Activated T-cell treated with anti-CD3 and anti-CD28 coated beads for 24 hours (primary cell): ENCODE results near the gene RAB25.
A peak's percentile ranks its signal among the peaks of the same experiment; 100 is the strongest.
"Not testable (repeated sequence)": the region's sequence is repeated elsewhere in the genome, so short reads cannot be mapped to it uniquely, and the experiment has no call there.

ENCODE experiments used
- DNase-seq: peaks from one replicate; pipeline ENCODE4 v3.0.0-alpha.2; 2020; ENCODE audit warnings: low read depth

RAB25 gene

GRCh38 chr1:156102633-156103511 is 41.9 kb downstream of the RAB25 start:
- DNase-seq, result no peak

GRCh38 chr1:156103521-156103947 is 42.6 kb downstream of the RAB25 start:
- DNase-seq, result no peak

DNA sequence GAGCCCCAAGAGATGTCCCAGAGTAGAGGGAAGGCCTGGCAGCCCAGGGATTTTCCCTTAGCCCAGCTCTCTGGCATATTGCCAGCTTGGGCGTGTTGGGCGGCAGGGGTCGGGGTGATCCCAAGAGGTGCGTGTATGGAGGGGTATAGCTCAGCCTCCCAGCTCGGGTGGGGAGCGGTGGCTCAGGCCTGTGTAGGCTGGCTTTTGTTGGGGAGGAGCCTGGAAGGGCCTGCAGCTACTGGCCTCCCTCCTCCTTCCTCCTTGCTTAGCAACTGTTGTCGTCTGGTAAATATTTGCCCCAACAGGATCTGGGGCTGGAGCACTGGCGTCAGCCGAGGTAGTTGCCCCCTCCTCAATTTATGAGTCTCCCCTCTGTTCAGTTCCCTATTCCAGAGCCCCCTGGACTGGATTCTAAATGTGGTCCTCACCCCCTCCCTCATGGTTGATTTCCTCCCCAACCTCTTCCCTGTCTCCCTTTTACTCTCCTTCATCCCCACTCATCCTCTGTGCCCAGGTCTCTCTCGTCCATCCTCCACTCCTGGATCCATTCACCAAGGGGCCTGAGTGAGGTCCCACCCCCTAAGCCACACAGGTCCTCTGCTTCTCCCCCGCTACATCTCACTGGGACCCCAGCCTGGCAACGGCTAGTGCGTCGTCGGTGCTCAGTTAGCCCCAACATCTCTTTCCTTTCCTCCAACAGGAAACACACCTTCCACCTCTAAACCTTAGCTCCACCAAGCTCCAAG is 43.3 kb downstream of the RAB25 start:
- DNase-seq, result no peak

DNA sequence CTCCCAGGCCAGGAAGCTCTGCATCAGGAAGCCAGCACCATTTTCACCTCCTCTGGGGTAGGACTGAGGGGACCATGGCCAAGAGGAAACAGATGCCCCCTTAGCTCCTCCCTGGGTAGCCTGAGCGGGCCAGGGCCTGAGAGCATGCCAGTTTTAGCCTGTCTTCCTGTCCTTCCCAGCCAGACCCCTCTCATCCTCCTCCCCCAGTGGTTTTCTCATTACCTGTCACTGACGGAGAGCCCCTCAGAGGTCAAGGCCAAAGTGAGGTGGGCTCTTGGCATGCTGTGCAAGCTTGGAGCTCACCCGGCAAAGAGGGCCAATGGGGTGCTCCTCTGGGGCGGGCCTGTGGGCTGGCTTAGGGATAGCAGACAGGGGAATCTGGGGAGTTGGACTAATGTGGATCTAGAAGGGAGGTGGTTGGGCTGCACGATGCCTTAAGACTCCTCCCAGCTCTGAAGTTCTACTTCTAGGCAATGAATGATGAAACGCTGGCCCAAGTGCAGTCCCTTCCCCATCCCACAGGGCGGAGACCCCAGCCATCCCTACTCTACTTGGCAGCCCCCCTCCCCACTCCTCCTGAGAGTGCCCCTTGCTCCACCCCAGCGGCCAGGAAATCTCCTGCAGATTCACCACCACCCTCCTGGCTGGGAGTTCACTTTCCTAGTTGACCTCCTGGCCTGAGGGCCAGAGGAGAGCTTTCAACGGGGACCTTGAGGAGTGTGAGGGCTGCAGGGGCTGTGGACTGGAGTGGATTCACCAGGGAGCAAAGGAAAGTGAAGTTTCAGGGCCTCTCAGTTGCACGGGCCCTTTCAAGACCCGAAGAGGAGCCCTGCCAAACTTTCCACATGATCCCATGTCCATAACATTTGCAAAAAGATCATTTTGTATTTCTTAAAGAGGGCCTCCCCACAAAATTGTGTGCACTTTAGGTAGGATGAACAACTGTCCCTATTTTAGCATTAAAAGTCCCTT is 44.2 kb downstream of the RAB25 start:
- no peak for DNase-seq

GRCh38 chr1:156106624-156107488 is 45.9 kb downstream of the RAB25 start:
- no peak for DNase-seq

GRCh38 chr1:156108057-156108456 is 47.1 kb downstream of the RAB25 start:
- DNase-seq, result no peak

GRCh38 chr1:156108664-156109241 is 47.8 kb downstream of the RAB25 start:
- no peak for DNase-seq

GRCh38 chr1:156110252-156110651 is 49.3 kb downstream of the RAB25 start:
- no peak for DNase-seq

DNA sequence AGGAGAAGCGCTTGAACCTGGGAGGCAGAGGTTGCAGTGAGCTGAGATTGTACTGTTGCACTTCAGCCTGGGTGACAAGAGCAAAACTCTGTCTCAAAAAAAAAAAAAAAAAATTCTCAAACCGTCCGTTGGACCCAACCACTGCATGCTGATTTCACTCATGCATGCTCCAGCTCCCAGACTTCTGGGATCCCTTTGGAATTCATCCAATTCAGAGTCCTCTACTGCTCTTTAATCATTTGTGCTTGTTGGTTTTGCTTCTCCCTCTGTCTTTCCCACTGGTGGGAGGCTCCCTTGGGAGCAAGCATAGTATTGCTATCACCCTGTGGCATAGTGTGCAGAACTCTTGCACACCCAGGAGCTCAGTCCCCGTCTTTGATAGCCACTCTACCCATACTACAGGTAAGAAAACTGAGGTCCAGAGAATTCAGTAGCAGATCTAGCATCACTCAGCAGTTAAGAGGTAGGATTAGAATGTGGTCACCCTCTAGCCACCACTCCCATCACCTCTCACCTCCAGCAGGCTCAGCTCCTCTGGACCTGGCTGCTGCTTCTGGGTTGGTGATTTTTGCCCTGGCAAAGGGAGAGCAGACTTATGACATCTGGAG is 50.5 kb downstream of the RAB25 start:
- DNase-seq, result no peak

DNA sequence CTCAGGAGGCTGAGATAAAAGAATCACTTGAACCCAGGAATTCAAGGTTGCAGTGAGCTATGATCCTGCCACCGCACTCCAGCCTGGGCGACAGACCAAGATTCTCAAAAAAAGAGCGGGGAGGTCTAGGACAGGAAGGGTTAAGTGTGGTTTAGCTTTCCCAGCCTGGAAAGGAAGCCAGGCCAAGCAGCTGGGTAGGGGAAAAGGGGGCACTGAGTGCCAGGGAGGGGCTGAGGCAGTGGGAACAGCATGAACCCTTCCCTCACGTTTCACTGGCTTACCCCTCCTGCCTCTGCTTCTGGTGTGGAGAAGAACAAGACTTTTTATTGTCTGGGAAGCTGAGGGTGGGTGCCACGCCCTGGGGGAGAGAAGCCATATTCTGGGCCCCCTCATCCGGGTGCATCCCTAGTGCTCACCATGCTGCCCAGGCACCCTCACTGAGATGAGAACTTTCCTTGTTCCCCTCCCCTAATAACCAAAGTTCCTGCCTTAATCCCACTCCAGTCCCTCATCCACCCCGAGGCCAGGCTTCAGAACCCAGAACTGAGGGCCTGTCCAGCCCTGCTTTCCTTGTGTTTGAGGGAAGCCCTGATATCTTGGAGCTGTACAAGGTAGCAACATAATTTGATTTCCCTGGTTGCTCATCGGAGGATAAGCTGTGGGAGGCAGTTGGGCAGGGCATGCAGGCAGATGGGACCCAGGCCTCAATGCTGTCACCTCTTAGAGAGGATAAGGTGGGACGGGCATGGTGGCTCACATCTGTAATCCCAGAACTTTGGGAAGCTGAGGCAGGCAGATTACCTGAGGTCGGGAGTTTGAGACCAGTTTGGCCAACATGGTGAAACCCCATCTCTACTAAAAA is 51.5 kb downstream of the RAB25 start:
- DNase-seq, result no peak

- no peak for DNase-seq
Measured at GRCh38 chr1:156113282-156113950, 52.5 kb downstream of the RAB25 start.

GRCh38 chr1:156114101-156114918 is 53.4 kb downstream of the RAB25 start, which contains the start of gene LMNA:
LMNA (plus strand) TSS chr1:156114711; CDS start chr1:156114919, 208 bp downstream.
- DNase-seq, result peak; percentile 66

DNA sequence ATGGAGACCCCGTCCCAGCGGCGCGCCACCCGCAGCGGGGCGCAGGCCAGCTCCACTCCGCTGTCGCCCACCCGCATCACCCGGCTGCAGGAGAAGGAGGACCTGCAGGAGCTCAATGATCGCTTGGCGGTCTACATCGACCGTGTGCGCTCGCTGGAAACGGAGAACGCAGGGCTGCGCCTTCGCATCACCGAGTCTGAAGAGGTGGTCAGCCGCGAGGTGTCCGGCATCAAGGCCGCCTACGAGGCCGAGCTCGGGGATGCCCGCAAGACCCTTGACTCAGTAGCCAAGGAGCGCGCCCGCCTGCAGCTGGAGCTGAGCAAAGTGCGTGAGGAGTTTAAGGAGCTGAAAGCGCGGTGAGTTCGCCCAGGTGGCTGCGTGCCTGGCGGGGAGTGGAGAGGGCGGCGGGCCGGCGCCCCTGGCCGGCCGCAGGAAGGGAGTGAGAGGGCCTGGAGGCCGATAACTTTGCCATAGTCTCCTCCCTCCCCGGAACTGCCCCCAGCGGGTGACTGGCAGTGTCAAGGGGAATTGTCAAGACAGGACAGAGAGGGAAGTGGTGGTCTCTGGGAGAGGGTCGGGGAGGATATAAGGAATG is 54.1 kb downstream of the RAB25 start:
- no peak for DNase-seq

GRCh38 chr1:156115514-156116374 is 54.8 kb downstream of the RAB25 start:
- no peak for DNase-seq

DNA sequence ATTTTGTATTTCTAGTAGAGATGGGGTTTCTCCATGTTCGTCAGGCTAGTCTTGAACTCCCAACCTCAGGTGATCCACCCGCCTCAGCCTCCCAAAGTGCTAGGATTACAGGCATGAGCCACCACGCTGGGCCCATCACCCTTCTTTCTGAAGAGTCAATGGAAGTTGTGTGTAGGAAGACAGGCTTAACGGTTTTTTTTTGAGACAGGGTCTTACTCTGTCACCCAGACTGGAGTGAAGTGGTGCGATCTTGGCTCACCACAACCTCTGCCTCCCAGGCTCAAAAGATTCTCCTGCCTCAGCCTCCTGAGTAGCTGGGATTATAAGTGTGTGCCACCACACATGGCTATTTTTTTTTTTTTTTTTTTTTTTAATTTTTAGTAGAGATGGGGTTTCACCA is 55.8 kb downstream of the RAB25 start:
- DNase-seq, result not testable (repeated sequence)
